ENCODE results near the gene PGM2.

Gene PGM2

DNA sequence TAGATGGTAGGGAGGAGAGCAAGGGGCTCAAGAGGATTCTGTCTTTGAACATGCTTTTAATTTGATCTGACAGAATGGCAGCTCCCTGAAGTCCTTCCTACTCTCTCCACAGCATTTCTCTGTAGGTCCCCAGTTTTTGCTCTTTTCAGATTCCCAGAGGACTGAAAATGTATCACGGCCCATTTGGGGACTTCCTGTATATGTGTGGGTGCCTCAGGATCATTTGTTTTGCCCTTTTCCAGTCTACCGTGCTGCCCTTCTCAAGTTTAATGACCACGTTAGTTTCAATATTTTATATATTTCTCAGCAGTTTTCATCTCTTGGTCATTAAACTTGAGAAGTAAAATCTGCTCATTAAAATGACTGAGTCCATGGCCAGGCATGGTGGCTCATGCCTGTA lies 66.7 kb downstream of the PGM2 start:
- CTCF ChIA-PET: interaction anchor here (1.0 to 1.1 kb wide), 2 partner anchors 10 to 290 kb away, joined by 3 read pairs; no protein-coding TSS in a partner anchor
- POLR2A ChIA-PET: interaction anchor here (2.2 kb wide), 1 partner anchor 67 kb away, joined by 8 read pairs; the partner anchor contains the start of gene PGM2
- TF ChIP-seq, protein P1, sequence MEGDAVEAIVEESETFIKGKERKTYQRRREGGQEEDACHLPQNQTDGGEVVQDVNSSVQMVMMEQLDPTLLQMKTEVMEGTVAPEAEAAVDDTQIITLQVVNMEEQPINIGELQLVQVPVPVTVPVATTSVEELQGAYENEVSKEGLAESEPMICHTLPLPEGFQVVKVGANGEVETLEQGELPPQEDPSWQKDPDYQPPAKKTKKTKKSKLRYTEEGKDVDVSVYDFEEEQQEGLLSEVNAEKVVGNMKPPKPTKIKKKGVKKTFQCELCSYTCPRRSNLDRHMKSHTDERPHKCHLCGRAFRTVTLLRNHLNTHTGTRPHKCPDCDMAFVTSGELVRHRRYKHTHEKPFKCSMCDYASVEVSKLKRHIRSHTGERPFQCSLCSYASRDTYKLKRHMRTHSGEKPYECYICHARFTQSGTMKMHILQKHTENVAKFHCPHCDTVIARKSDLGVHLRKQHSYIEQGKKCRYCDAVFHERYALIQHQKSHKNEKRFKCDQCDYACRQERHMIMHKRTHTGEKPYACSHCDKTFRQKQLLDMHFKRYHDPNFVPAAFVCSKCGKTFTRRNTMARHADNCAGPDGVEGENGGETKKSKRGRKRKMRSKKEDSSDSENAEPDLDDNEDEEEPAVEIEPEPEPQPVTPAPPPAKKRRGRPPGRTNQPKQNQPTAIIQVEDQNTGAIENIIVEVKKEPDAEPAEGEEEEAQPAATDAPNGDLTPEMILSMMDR (IDR thresholded peaks at IDR 0.05; ENCODE audit: control extremely low read depth, extremely low read depth, low read depth, missing control alignments): no peak
- no peak for DNase-seq (ENCODE audit: extremely low spot score)

DNA sequence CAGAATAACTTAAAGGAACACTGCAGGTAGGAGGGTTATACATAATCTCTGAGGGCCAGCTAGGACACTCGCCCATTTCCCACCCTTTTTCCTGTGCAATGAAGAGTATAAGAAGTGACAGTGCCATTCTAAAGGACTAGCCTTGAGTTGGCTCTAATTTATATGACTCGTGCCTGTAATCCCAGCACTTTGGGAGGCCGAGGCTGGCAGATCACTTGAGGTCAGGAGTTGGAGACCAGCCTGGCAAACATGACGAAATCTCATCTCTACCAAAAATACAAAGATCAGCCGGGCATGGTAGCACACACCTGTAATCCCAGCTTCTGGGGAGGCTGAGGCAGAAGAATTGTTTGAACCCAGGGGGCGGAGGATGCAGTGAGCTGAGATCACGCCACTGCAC lies 68.8 kb downstream of the PGM2 start:
- ChIA-PET CTCF (interaction anchor here (1.5 kb wide), 1 partner anchor 91 kb away, joined by 3 read pairs; no protein-coding TSS in a partner anchor), POLR2A (no interaction called here)
- no peak for DNase-seq (ENCODE audit: extremely low spot score)
- TF ChIP-seq, protein P1 (IDR thresholded peaks at IDR 0.05; ENCODE audit: control extremely low read depth, extremely low read depth, low read depth, missing control alignments): no peak

DNA sequence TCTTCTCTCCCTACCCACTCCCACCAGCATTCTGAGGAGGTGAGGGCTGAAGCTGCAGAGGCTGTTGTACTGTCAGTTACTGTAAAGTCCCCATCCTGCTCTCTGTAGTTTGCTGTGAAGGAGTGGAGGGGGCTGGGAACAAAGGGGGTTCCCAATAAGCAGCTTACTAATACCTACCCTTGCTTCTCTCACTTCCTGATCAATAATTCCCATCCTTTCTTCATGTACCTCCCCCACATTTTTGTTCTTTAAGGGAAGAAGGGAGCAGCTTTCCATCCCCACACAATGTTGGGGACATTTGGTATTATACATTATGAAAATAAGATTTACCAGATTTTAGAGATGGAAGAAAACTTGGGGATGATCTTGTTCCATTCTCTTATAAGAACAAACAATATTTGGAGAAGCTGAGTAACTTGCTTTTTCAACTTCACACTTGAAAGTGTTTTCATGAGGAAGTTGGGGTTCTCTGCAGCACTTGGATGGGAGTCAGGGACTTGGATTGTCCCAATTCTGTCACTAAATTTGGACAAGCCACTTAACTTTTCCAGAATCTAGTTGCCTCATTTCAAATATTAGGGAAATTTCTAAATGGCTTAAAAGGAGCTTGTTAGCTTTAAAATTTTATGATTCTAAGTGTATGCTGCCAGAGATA lies 69.8 kb downstream of the PGM2 start:
- ChIA-PET POLR2A (no interaction called here), CTCF (interaction anchor here (1.1 to 1.5 kb wide), 3 partner anchors 9 to 92 kb away, joined by 3 to 4 read pairs (median 3); no protein-coding TSS in a partner anchor)
- no peak for DNase-seq (ENCODE audit: extremely low spot score)
- TF ChIP-seq, protein P1 (IDR thresholded peaks at IDR 0.05; ENCODE audit: control extremely low read depth, extremely low read depth, low read depth, missing control alignments): no peak

DNA sequence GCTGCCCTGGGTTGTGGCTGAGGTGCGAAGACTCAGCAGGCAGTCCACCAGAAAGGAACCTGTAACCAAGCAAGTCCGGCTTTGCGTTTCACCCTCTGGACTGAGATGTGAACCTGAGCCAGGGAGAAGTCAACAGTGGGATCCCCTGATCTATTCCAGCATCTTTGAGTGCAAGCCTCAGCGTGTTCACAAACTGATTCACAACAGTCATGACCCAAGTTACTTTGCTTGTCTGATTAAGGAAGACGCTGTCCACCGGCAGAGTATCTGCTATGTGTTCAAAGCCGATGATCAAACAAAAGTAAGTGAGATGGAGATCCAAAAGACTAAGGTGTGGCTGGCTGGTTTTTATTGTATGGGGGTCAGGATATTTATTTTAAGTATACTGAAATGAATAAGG lies 75.7 kb downstream of the PGM2 start:
- ChIA-PET CTCF (interaction anchor here (1.0 to 1.6 kb wide), 3 partner anchors 9 to 98 kb away, joined by 3 to 4 read pairs (median 3); no protein-coding TSS in a partner anchor), POLR2A (no interaction called here)
- no peak for DNase-seq (ENCODE audit: extremely low spot score)
- TF ChIP-seq, protein P1 (IDR thresholded peaks at IDR 0.05; ENCODE audit: control extremely low read depth, extremely low read depth, low read depth, missing control alignments): no peak

DNA sequence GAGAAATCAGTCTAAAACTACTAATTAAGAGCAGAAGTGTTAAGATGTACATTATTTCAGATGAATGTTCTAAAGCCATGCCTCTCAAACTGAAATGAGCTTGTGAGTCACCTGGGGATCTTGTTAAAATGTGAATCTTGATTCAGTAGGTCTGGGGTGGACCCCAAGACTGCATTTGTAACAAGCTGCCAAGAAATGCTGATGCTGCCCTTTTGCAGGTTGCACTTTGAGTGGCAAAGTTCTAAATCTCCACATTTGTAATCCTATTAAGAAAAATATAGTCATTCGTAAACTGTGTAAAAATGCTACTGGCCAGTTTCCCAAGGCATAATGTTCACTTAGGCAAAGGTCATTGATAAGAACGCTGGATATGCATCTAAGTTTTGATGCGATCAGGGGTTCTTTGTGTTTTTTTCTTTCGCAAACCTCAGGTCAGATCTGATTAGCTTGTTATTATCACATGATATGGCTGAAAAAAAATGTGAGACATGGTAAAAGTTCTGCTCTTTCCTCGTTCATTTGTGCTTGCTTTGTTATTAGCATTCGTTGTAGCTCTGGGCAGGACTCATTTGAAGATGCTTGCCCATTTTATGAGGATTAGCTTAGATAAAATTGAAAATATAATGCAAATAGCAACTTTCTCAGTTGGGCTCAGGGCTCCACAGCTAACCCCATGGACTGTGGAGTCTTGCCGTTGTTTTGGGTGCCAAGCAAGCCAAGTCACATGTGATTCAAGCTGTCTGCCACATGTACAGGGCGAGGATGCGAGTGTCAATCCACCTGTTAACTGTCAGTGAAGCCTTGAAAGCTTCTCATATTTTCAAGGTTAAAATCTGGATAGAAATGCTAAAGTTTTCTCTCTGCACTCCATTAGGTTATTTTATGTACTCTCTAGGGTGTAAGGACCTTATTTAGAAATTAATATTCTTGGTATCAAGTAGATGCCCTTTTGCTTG lies 76.5 kb downstream of the PGM2 start:
- DNase-seq (ENCODE audit: extremely low spot score): no peak
- ChIA-PET POLR2A (no interaction called here), CTCF (interaction anchor here (1.0 to 1.6 kb wide), 4 partner anchors 10 to 99 kb away, joined by 3 to 4 read pairs (median 4); no protein-coding TSS in a partner anchor)
- TF ChIP-seq, protein P1 (IDR thresholded peaks at IDR 0.05; ENCODE audit: control extremely low read depth, extremely low read depth, low read depth, missing control alignments): no peak

DNA sequence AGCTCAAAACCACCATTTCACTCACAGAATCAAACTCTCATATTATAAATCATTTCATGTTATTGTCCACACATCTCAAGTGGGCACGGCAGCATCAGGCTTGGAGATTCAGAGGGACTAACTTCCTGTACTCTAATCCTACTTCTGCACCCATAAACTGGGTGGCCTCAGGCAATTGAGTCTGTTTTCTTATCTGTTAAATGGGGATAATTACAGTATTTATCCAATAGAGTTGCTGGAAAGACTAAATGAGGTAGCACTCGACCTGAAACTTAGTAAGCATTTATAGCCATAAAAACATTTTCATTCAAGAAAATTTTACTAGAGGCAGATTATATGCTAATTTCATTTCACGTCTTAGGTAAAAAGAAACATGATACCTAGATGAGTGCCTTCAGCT lies 77.4 kb downstream of the PGM2 start:
- CTCF ChIA-PET: interaction anchor here (1.6 kb wide), 1 partner anchor 14 kb away, joined by 4 read pairs; no protein-coding TSS in a partner anchor
- POLR2A ChIA-PET: no interaction called here
- TF ChIP-seq, protein P1 (IDR thresholded peaks at IDR 0.05; ENCODE audit: control extremely low read depth, extremely low read depth, low read depth, missing control alignments): no peak
- DNase-seq (ENCODE audit: extremely low spot score): no peak
